Measurements from ENCODE around the gene SPTBN1.

- no peak for TF ChIP-seq HDGF (IDR thresholded peaks at IDR 0.05; ENCODE audit: borderline replicate concordance)
- TF ChIP-seq ZNF384 (IDR thresholded peaks at IDR 0.05), result no peak
- no peak for TF ChIP-seq FOXK2 (IDR thresholded peaks at IDR 0.05)
- TF ChIP-seq NFRKB (IDR thresholded peaks at IDR 0.05), result no peak
Measured at GRCh38 chr2:54549917-54550518, 93.9 kb downstream of the SPTBN1 start.

Data from HEK293T (cell line).